ENCODE results near the gene SPATA46.
"Not testable (repeated sequence)": the region's sequence is repeated elsewhere in the genome, so short reads cannot be mapped to it uniquely, and the experiment has no call there.

The SPATA46 gene

DNA sequence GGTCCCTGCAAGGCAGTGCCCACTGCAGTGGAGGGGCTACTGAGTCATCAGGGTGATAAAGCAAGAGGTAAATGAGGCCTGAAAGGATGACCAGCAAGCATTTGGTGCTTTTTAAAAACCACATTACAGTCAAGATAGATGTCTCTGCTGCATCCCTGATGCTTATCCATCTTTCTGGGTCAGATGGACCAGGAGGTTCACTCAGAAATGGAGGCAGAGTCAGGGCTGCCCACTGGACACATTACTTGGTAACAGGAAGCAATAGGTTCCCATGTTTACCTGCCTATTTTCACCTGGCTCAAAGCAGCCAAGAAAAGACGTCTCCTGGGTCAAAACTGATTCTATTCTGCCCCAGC is 3.6 kb downstream of the SPATA46 start:
- no peak for DNase-seq

DNA sequence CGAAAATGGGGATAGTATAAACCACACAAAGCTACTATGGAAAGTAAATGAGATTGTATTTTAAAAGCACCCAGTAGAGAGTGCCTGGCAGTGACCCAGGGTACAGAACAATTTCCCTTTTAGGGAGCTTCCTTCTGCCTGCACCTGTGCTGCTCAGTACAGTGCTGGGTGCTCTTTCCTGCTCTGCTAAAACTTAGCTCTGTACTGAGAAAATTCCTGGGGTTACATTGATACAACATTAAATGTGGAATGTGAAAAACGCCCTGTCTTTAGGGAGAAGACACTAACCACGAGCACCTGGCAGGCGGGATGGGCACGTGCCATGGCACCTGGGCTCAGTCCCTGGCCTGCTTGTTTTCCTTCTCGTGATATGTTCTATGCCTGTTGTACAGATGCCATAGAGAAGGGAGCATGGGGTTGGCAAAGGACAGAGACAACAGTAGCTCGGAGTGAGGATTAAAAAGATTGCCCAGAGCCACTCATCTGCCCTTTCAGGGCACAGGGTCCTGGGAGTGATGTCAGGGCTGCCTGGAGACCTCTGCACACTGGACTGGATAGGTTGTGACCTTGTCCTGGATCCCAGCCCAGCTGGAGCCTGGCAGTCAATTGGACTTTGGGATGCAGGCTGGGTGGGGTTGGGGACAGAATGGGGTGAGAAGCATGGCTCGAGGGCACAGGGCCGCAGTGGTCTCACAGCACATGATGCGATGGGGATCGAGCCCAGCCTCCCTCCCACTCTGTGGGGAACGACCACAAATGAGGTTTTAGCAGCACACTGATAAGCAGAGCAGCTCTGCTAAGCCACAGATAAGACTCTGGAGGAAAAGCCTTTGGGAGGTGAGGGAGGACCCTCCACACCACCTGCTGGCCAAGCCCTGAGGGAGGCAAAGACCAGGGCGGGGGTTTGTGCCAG is 4.2 kb downstream of the SPATA46 start:
- DNase-seq, result no peak

DNA sequence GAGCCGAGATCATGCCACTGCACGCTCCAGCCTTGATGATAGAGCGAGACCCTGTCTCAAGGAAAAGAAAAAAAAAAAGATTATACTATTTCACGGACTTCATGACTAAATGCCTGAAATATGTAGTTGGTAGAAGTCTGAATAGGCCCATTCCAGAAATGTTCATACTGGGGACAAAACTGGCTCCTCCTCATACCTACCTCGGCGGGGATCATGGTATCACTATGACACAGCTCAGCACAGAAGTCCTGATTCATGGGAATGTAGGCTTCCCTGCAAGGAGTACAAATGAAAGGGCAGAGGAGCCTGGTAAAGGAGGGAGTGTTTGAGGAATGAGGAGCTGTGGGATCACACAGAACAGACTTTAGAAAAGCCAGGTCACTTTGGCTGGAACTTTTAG is 5.0 kb downstream of the SPATA46 start:
- DNase-seq, result no peak

DNA sequence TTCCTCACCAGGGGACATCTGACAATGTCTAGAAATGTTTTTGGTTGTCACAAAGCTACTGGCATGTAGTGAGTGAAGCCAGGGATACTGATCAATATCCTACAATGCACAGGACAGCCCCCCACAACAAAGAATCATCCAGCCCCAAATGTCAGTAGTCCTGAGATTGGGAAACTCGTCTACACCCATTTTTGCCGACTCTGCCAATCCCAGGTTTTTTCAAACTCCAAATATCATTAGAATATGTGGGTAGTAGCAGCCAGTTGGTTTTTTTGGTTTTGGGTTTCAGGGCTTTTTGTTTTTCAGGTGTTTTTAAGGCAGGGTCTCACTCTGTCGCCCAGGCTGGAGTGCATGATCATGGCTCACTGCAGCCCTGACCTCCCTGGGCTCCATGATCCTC is 5.9 kb downstream of the SPATA46 start:
- DNase-seq, result no peak

DNA sequence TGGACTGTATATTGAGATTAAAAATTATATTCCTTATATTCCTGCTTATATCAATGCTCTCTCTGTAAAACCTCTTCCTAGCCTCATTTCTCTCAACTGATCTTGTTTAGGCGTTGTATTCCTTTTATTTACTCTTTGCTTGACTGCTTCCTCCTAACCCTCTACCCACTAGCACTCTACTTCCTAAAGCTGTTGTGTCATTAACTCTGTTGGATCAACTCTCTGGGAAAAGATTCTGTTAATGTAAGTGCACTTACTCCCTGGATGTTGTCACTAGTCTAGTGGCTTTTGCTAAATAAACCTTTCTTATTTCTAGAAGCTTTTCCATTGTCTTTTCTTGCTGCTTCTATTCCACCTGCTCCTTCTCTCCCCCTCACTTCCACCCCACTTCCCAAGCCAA is 6.5 kb downstream of the SPATA46 start:
- DNase-seq, result no peak

DNA sequence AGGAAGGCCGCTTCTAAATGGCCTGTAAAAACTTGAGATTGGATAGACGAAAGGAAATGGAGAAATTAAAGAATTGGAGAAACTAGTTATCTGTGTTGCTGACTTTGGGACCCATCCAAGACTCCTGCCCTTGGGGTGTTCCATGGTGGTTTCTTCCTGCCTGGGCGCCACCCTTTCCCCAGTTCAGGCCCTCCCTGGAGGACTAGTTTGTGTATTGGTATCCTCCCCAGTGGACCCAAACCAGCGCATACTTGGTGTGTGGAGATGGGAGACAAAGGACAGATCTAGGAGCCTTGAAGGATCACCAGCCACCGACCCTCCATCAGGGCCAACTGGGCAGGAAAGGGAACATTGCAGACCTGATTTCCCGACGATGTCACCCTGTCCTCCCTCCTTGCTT is 7.1 kb downstream of the SPATA46 start:
- no peak for DNase-seq

DNA sequence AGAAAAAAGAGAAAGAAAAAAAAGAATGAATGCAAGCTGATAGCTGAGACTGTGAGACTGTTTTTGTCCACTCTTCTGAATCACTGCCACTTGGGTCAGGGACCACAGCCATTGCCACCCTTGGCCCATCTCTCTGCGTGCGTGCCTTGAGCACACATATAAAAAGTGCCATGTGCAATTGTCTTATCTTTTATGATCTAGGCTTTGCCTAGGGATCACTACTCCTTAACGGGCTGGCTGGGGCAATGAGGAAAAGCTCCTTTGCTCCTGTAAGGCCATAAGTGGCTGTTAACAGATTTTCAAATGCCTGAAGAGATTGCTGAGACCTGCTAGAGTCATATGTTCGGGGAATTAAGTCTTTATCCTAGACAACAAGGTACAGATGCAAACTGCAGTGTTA is 8.2 kb downstream of the SPATA46 start:
- DNase-seq, result no peak

DNA sequence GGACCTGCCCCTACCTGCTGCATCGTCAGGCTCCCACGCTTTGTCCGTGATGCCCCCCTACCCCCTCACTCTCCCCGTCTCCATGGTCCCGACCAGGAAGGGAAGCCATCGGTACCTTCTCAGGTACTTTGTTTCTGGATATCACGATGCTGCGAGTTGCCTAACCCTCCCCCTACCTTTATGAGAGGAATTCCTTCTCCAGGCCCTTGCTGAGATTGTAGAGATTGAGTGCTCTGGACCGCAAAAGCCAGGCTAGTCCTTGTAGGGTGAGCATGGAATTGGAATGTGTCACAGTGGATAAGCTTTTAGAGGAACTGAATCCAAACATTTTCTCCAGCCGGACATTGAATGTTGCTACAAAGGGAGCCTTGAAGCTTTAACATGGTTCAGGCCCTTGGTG is 8.9 kb downstream of the SPATA46 start:
- no peak for DNase-seq

DNA sequence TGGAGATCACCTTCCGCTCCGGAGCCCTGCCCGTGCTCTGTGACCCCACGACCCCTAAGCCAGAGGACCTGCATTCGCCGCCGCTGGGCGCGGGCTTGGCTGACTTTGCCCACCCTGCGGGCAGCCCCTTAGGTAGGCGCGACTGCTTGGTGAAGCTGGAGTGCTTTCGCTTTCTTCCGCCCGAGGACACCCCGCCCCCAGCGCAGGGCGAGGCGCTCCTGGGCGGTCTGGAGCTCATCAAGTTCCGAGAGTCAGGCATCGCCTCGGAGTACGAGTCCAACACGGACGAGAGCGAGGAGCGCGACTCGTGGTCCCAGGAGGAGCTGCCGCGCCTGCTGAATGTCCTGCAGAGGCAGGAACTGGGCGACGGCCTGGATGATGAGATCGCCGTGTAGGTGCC is 9.6 kb downstream of the SPATA46 start:
- DNase-seq, result no peak

DNA sequence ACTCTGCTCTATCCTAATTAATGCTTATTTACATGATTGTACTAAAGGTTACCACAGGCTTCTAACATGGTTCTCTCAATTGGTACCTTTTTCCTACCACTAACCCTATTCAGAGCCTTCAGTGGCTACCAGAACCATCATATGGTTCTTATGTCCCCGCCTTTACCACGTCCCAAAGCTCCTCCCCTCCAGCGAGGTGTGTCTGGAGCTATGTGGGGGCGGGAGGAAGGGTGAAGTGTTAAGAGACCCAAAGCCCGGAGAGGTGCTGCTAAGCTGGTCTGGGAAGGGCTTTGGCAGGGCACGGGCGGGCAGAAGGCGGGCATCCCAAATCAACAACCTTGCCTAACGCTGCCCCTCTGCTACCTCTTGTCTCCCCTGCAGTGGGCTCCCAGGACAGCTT is 10.0 kb downstream of the SPATA46 start:
- no peak for DNase-seq

DNA sequence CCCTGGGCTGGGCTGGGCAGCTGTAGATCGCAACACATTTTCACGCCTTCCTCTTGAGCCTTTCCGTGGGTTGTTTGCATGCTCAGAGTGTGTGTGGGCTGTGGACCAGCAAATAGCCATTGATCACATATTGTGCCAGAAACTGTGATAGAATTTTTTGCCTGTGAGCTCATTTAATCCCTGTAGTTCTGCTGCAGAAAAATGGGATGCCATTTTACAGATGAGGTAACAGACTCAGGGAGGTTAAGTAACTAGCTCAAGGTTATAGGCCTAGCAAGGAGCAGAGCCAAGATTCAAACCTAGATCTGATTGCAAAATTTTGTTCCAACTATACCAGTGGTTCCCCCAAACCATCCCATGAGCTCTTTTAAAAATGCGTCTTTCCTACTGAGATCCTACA is 10.5 kb downstream of the SPATA46 start:
- DNase-seq, result no peak

DNA sequence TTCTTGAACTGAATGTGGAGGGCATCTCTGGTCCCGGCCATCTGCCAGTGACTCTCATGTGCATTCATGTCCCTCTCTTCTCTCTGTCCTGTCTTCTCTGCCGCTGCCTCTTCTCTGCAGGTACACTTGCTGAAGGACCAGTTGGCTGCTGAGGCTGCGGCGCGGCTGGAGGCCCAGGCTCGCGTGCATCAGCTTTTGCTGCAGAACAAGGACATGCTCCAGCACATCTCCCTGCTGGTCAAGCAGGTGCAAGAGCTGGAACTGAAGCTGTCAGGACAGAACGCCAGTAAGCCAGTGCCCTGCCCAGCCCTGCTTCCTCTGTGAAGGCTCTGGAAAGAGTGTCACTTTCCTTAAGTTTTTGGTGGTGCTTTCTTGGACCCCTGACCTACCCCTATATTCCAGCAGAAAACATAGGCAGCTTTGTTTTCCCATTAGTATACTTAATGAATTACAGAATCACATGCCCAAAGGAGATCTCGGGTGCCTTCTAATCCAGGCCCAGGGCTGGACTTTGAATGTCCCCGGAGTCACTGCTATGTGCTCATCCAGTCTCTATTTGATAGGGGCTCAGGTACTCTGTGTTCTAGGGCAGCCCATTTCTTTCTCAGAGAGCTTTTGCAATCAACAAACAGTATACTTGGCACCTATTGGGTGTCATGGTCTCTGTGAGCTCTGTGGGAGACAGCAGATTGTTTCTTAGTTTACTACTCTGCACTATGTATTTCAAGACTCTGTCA is 11.2 kb downstream of the SPATA46 start:
- DNase-seq, result no peak

DNA sequence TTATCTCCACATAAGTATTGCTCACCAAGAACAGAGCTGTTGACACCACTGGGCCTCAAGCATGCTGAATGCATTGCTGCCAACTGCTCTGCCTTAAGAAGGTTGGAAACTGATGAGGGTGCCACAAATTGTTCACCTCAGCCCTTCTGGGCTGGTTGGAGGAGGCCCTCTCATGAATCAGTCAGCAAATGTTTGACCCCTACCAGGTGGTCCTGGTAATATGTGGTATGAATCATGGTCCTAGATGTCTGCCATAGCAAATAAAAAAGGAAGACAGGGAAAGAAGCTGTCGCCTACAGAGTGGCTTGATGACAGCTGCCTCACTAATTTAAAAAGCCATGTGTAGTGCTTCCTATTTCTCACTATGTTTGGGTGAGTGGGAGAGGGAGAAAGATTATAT is 12.2 kb downstream of the SPATA46 start:
- DNase-seq, result no peak

DNA sequence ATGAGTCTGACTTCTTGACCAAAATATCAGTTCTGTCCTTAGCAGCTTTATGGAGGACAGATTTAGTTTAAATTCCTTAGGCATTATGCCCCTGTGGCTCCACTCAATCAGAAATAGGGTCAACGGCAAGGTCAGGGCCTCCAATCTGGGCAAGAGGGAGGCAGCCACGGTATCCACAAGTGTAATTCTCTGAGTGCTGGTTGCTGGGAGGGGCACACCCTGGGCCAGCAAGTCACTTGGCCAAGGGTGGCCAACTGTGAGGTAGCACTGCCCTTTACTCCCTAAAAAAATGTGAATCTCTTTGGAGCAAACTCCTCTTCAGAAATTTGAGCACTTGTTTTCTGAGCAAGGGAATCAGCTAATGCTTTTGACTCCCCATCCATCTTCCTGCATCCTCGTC is 12.8 kb downstream of the SPATA46 start:
- no peak for DNase-seq

DNA sequence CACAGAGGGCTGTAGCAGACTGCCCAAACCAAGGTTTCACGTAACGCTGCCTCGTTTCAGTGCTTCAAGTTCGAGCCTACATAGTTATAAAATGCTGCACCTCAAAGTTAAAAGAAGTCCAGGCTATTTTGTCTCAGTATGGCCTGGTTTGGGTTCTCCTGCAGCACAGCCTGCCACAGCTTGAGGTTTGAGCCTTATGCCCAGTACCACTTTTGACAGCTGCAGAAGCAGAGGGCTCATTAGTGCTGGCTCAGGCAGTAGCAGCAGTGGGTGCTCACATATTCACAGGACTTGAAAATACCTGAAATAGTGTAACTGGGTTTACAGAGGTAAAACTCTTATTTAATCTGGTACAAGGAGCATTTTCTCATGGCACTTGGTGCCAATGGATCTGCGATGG is 15.3 kb downstream of the SPATA46 start:
- DNase-seq, result no peak

DNA sequence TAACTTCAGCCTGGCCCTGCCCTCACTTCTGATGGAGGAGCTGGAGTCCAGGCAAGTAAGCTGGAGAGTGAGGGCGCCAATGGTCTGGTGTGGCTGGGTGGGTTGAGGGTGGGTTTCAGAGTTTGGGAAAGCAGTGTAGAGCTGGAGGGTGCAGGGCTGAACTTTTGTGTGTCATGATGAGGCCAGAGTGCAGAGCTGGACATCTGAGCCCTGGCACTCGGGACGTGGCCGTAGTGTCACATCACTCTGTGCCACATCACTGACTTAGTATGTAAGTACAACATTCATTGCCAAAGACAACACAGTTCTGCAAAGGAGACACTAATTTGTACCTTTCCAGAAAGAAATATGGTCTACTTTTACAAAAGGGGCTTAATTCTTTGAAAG is 15.8 kb downstream of the SPATA46 start:
- DNase-seq, result no peak

DNA sequence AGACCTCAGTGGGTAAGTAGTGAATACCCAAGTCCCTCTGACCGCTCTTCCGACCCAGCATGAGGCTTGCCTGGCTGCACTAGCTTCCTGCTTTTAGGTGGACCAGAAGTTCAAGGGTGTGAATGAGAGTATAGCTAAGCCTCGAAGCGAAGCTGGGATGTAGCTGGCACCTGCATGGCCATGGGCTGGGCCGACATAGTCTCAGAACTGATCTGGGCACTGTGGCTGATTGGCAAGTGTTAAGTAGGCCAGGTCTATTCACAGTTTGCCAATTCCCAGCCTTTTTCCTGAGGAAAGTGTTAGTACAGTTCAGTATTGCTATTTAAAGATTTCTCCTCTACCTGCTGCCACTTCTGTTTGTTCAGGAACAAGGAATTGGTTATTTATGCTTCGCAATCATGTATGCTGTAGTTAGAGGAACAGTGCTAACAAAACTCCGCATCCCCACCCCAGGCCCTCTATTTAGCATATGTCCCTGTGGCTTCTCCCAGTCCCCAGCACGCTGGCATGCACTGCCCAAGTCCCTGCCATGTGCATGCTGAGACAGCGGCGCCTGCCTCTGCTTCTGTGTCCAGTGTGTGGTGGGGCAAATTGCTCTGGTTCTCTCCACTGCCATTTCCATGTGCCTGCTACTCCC is 16.3 kb downstream of the SPATA46 start:
- DNase-seq, result no peak

DNA sequence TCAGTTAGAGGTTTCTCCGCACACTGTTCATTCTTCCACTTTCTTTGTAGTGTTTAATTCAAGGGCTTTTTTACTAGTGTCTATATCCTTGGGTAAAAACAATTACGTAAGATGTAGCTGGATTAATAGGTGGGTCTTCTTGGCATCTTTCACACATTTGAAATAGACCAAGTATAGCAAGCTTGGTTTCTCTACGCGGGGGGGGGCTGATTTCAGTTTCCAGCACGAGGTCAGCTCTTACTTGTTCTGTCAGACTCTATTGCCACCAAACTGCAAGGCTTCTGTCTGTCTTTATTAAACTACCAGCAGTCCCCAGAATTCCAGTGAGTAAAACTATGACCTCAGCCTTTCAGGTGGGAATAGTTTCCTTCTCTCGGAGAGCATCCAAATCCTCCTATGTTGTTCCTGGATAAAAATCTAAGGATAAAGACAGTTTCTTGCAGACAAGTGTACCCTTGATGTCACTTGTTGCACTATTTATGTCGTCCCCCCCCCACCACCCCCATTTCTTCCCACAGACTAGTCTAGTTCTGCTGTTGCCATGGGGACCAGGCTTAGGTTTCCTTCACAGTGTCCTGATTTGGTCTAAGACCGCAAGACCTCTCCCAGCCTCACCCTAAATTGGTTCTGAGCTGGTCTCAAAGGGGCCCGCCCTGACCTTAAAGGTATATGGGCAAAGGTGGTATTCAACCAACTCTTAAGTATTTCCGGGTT is 17.0 kb downstream of the SPATA46 start:
- DNase-seq, result no peak

DNA sequence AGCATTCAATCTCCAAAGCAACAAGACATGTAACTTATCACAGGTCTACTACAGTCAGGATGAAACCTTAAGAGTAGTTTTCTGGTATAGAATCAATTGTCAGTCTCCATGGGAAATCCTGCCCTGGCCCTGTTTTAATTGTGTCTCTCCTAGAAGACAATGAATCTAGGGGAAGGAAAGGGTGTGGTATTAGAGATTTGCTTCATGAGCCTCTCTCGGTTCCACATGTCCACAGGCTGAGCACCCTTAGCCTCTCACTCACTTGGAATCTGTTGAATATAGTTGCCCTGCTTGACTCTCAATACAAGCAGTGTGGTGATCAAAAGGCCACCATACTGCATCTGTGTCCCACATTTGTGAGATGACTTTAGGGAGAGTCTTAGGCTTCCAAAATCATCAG is 17.7 kb downstream of the SPATA46 start:
- DNase-seq, result no peak

DNA sequence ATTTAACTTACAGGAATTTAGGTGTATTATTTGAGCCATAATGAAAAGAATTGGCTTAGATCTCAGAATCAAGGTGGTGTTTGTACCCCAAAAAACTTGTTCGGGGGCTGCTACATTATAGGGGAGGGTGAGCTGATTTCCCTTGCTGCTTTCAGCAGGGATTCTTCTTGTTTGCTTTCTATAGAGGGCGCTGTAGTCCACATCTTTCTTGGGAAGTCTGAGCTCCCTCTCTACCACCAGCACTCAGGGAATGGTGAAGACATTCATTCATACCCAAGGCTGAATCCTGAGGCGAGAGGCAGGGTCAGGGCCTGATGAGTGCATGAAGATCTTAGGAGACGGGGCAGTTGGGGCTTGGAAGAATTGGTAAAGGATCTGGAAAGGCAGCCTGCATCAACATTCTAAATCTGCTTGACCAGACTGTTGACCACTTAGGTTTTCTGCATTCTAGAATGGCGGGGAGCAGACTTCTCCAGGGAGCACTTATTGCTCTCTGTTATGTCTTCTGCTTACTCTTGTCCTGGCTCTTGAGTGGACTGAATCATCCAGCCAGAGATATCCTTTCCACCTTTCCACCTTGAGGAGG is 18.9 kb downstream of the SPATA46 start:
- DNase-seq, result peak; percentile 29

DNA sequence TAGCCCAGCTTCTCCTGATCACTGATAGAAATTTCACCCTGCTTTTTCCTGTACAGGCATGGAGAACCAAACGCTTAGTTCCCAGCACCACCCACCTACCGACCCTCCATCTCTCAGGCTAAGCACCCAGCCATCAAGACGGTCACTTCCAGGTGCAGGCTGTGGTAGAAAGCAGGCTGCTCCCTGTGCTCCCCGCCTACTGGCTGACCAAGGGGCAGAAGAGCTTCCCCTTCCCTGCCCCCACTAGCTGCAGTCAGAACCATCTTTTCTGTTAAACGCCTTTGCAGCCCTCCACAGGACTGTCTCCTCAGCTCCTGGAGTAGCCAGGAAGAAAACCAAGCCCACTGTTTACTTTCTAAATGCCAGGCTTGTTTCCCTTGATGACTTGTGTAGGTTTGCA is 23.0 kb downstream of the SPATA46 start:
- DNase-seq, result no peak

DNA sequence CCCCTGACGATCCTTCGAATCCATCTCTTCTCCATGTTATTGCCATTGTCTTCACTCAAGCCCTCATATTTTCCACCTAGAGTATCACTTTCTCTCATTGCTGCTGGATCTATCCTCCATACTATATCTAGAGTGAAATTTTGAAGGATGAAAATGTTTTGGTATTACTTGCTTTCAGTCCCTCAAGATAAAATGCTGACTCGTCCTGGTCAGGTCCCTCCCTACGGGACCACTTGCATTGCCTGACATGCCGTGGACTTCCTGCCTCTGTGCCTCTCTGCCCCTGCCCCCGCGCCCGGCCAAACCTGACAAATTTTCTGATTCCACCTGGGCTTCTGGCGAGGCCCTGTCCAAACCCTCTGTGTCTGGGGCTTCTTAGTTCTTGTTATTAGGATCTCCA is 23.6 kb downstream of the SPATA46 start:
- DNase-seq, result no peak

DNA sequence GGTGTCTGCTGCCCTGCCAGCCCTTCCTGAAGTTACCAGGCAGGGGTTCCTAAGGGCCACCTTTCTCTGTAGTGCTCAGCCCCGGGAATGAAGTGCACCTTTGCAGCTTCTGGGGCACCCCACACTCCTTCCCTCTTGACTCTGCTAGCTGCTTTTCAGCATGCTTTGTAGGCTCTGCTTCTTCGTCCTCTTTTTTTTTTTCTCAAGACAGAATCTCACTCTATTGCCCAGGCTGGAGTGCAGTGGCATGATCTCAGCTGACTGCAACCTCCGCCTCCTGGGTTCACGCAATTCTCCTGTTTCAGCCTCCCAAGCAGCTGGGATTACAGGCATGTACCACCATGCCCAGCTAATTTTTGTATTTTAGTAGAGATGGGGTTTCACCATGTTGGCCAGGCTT is 24.8 kb downstream of the SPATA46 start:
- DNase-seq, result not testable (repeated sequence)
